ENCODE data around the gene BICRAL. TPM values are rescaled to one million over a fixed set of nuclear protein-coding genes. Genes with fewer than 3 reads are reported as not detected.

Gene BICRAL
- total RNA-seq, 2 donors from 2014 or later, result 11.6 to 14.9 TPM

- DNase-seq, result no peak
- H3K36me3 Mint-ChIP-seq (ENCODE audit: low read depth), result peaks cover 12% of the 10 kb centered on the region
- H3K4me3 ChIP-seq (ENCODE audit: low read length), result peak overlapping the region; percentile 98
- peak overlapping the region; percentile 99 for H3K27ac ChIP-seq (ENCODE audit: low read depth, low read length)
- peaks cover 23% of the 10 kb centered on the region for H3K4me1 Mint-ChIP-seq
- TF ChIP-seq, protein P1, sequence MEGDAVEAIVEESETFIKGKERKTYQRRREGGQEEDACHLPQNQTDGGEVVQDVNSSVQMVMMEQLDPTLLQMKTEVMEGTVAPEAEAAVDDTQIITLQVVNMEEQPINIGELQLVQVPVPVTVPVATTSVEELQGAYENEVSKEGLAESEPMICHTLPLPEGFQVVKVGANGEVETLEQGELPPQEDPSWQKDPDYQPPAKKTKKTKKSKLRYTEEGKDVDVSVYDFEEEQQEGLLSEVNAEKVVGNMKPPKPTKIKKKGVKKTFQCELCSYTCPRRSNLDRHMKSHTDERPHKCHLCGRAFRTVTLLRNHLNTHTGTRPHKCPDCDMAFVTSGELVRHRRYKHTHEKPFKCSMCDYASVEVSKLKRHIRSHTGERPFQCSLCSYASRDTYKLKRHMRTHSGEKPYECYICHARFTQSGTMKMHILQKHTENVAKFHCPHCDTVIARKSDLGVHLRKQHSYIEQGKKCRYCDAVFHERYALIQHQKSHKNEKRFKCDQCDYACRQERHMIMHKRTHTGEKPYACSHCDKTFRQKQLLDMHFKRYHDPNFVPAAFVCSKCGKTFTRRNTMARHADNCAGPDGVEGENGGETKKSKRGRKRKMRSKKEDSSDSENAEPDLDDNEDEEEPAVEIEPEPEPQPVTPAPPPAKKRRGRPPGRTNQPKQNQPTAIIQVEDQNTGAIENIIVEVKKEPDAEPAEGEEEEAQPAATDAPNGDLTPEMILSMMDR (conservative IDR thresholded peaks at IDR 0.05), result no peak
- no peaks in the 10 kb centered on the region for H3K4me1 ChIP-seq (ENCODE audit: control insufficient read depth, insufficient read depth, low read length)
- no peaks in the 10 kb centered on the region for H3K9me3 ChIP-seq (ENCODE audit: control insufficient read depth, low read length)
- H3K36me3 ChIP-seq (ENCODE audit: control insufficient read depth, insufficient read depth, low read length), result no peaks in the 10 kb centered on the region
- peak overlapping the region; percentile 87 for H3K9ac ChIP-seq (ENCODE audit: extremely low read depth, low read length, poor library complexity, severe bottlenecking)
- H3K27ac Mint-ChIP-seq, result peak overlapping the region; percentile 97
- no peak overlapping the region for H3K4me3 Mint-ChIP-seq
- WGBS, 2 experiments (ENCODE audit: insufficient coverage in 1 of 2, insufficient read length in 1 of 2), result 16 to 27% methylated on average over 6 to 10 of the region's 10 CpGs
- H3K27me3 Mint-ChIP-seq (ENCODE audit: insufficient read depth), result no peaks in the 10 kb centered on the region
- no peaks in the 10 kb centered on the region for H3K9me3 Mint-ChIP-seq
- H3K27me3 ChIP-seq (ENCODE audit: control insufficient read depth, insufficient read depth, low read length, poor library complexity, severe bottlenecking), result no peaks in the 10 kb centered on the region
Measured at GRCh38 chr6:42783876-42784642, 2.2 kb downstream of the BICRAL start.

- Histone ChIP-seq H3K27me3 (ENCODE audit: control insufficient read depth, insufficient read depth, low read length, poor library complexity, severe bottlenecking) (no peaks in the 10 kb centered on the region), H3K27ac (ENCODE audit: low read depth, low read length) (no peak overlapping the region), H3K9me3 (ENCODE audit: control insufficient read depth, low read length) (no peaks in the 10 kb centered on the region), H3K9ac (ENCODE audit: extremely low read depth, low read length, poor library complexity, severe bottlenecking) (peak overlapping the region; percentile 87), H3K4me1 (ENCODE audit: control insufficient read depth, insufficient read depth, low read length) (no peaks in the 10 kb centered on the region), H3K4me3 (ENCODE audit: low read length) (peak overlapping the region; percentile 98), H3K36me3 (ENCODE audit: control insufficient read depth, insufficient read depth, low read length) (no peaks in the 10 kb centered on the region)
- Mint-ChIP-seq H3K4me1 (peaks cover 28% of the 10 kb centered on the region), H3K4me3 (no peak overlapping the region), H3K9me3 (no peaks in the 10 kb centered on the region), H3K36me3 (ENCODE audit: low read depth) (peaks cover 12% of the 10 kb centered on the region), H3K27ac (peak overlapping the region; percentile 97), H3K27me3 (ENCODE audit: insufficient read depth) (no peaks in the 10 kb centered on the region)
- TF ChIP-seq, protein P1 (conservative IDR thresholded peaks at IDR 0.05), result no peak
- 85 to 92% methylated on average over 10 to 12 of the region's 12 CpGs for WGBS, 2 experiments (ENCODE audit: insufficient coverage in 1 of 2, insufficient read length in 1 of 2)
- DNase-seq, result peak; percentile 44
Measured at GRCh38 chr6:42784717-42785498, 3.1 kb downstream of the BICRAL start.

DNA sequence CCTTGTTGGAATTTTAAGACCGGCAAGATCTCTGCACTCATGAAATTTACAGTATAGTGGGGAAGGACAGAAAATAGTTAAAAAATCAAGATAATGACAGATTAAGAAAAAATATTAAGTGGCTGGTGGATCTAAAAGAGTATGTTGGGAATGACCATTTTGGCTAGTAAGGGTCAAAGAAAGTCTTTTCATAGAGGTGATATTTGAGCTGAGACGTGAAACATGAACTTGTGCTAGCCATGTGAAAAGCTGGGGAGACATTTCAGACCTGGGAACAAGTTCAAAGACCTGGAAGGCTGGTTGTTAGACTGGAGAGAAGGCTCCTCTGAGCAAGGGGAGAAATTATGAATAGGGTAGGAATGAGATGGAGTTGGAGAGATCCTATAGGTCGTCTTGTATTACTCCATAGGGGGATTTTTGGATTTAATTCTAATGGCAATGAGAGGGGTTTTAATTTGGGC, 4.7 kb downstream of the BICRAL start:
- H3K27me3 ChIP-seq (ENCODE audit: control insufficient read depth, insufficient read depth, low read length, poor library complexity, severe bottlenecking), result no peaks in the 10 kb centered on the region
- no peaks in the 10 kb centered on the region for H3K9me3 ChIP-seq (ENCODE audit: control insufficient read depth, low read length)
- peaks cover 12% of the 10 kb centered on the region for H3K36me3 Mint-ChIP-seq (ENCODE audit: low read depth)
- H3K9ac ChIP-seq (ENCODE audit: extremely low read depth, low read length, poor library complexity, severe bottlenecking), result no peak overlapping the region
- peaks cover 37% of the 10 kb centered on the region for H3K4me1 Mint-ChIP-seq
- H3K27me3 Mint-ChIP-seq (ENCODE audit: insufficient read depth), result no peaks in the 10 kb centered on the region
- TF ChIP-seq, protein P1 (conservative IDR thresholded peaks at IDR 0.05), result no peak
- no peak overlapping the region for H3K27ac Mint-ChIP-seq
- 90 to 100% methylated on average over 3 of the region's 3 CpGs for WGBS, 2 experiments (ENCODE audit: insufficient coverage in 1 of 2, insufficient read length in 1 of 2)
- no peak overlapping the region for H3K4me3 Mint-ChIP-seq
- no peaks in the 10 kb centered on the region for H3K9me3 Mint-ChIP-seq
- H3K4me3 ChIP-seq (ENCODE audit: low read length), result peak overlapping the region; percentile 98
- H3K27ac ChIP-seq (ENCODE audit: low read depth, low read length), result no peak overlapping the region
- peaks cover 1% of the 10 kb centered on the region for H3K4me1 ChIP-seq (ENCODE audit: control insufficient read depth, insufficient read depth, low read length)
- DNase-seq, result no peak
- no peaks in the 10 kb centered on the region for H3K36me3 ChIP-seq (ENCODE audit: control insufficient read depth, insufficient read depth, low read length)

All from endodermal cell (in vitro differentiated cells).